ENCODE data around the gene NANOS2. TPM values are rescaled to one million over a fixed set of nuclear protein-coding genes. Genes with fewer than 3 reads are reported as not detected.

NANOS2 gene
- total and polyA plus RNA-seq, 9 of the 15 experiments (the other 6 are each of a cell fraction or from before 2014, with no cell fraction given), result not detected

GRCh38 chr19:45885556-45886426 is 28.8 kb downstream of the NANOS2 start, which contains the start of gene IRF2BP1 (continued):
- TF ChIP-seq, protein P1, sequence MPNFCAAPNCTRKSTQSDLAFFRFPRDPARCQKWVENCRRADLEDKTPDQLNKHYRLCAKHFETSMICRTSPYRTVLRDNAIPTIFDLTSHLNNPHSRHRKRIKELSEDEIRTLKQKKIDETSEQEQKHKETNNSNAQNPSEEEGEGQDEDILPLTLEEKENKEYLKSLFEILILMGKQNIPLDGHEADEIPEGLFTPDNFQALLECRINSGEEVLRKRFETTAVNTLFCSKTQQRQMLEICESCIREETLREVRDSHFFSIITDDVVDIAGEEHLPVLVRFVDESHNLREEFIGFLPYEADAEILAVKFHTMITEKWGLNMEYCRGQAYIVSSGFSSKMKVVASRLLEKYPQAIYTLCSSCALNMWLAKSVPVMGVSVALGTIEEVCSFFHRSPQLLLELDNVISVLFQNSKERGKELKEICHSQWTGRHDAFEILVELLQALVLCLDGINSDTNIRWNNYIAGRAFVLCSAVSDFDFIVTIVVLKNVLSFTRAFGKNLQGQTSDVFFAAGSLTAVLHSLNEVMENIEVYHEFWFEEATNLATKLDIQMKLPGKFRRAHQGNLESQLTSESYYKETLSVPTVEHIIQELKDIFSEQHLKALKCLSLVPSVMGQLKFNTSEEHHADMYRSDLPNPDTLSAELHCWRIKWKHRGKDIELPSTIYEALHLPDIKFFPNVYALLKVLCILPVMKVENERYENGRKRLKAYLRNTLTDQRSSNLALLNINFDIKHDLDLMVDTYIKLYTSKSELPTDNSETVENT (CRISPR knock-in tag; IDR thresholded peaks at IDR 0.05), result peak; percentile 52; the same call in 1 of the 2 replicates
- TF ChIP-seq TEAD2 (tag; IDR thresholded peaks at IDR 0.05) (no peak), MAX (CRISPR knock-in tag; IDR thresholded peaks at IDR 0.05) (peak; percentile 60), ZNF354B (CRISPR knock-in tag; IDR thresholded peaks at IDR 0.05) (no peak), MNT (conservative IDR thresholded peaks at IDR 0.05) (peak in 1 of 2 experiments; percentile 29; a peak in 1 of 4 replicates), HMG20B (CRISPR knock-in tag; IDR thresholded peaks at IDR 0.05) (no peak), POLR2G (IDR thresholded peaks at IDR 0.05; ENCODE audit: low read depth, low read length) (peak; percentile 81), ZKSCAN1 (IDR thresholded peaks at IDR 0.05; ENCODE audit: low read depth, low read length) (peak; percentile 10; the same call in 1 of the 2 replicates), HDAC2 (IDR thresholded peaks at IDR 0.05) (peak; percentile 97; the same call in 1 of the 2 replicates), ETV6 (IDR thresholded peaks at IDR 0.05; ENCODE audit: borderline replicate concordance in 1 of 2, low read depth in 2 of 2, low read length in 1 of 2) (0 out of 4 replicates have a peak, but pooled peaks of 1 of the 2 experiments have one; percentile 31), ETV6 (CRISPR knock-in tag; IDR thresholded peaks at IDR 0.05; ENCODE audit: borderline replicate concordance) (no peak), GATAD2B (IDR thresholded peaks at IDR 0.05; ENCODE audit: borderline replicate concordance) (peak; percentile 79; the same call in 1 of the 2 replicates), SNRNP70 (optimal IDR thresholded peaks at IDR 0.05; ENCODE audit: low read depth, low read length) (no peak), RBM14 (IDR thresholded peaks at IDR 0.05; ENCODE audit: borderline replicate concordance, insufficient read depth, low read depth, low read length) (no peak), ARID4B (CRISPR knock-in tag; IDR thresholded peaks at IDR 0.05) (0 out of 2 replicates have a peak, but pooled peaks have one; percentile 30), CC2D1A (IDR thresholded peaks at IDR 0.05) (no peak), ETV1 (tag; conservative IDR thresholded peaks at IDR 0.05; ENCODE audit: low read depth) (0 out of 2 replicates have a peak, but pooled peaks have one; percentile 10), EHMT2 (IDR thresholded peaks at IDR 0.05) (no peak)

Measured in K562 (cell line).